ENCODE data around the gene GALNT12. TPM values are rescaled to one million over a fixed set of nuclear protein-coding genes. Genes with fewer than 3 reads are reported as not detected.

GALNT12 gene
- total RNA-seq, 1 donor from 2014 or later: 4.6 TPM

DNA sequence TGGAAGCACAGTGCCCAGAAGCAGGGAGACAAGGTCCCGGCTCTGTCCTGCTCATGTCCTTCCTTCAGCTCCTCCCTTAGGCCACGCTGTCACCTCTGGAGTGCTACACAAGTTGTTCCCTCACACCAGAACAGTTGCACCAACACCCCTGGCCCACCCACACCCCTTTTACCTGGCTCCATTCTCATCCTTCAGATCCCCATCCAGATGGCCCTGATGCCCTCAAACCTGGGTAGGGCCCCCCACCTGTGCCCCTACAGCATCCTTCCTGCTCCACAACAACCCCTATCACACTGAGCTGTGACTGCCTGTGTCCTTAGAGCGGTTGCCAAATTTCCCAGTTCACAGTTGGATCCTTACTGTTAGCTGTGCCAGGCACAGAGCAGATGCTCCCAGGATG, 40.3 kb upstream of the GALNT12 start:
- Mint-ChIP-seq H3K9me3 (no peaks in the 10 kb centered on the region), H3K4me3 (no peak overlapping the region), H3K36me3 (ENCODE audit: low read depth) (peaks cover 36% of the 10 kb centered on the region), H3K4me1 (no peaks in the 10 kb centered on the region), H3K27me3 (ENCODE audit: low read depth) (no peaks in the 10 kb centered on the region), H3K27ac (ENCODE audit: unreplicated experiment) (no peak overlapping the region)
- no peak for DNase-seq (ENCODE audit: low read depth, low spot score)
- TF ChIP-seq, protein P1, sequence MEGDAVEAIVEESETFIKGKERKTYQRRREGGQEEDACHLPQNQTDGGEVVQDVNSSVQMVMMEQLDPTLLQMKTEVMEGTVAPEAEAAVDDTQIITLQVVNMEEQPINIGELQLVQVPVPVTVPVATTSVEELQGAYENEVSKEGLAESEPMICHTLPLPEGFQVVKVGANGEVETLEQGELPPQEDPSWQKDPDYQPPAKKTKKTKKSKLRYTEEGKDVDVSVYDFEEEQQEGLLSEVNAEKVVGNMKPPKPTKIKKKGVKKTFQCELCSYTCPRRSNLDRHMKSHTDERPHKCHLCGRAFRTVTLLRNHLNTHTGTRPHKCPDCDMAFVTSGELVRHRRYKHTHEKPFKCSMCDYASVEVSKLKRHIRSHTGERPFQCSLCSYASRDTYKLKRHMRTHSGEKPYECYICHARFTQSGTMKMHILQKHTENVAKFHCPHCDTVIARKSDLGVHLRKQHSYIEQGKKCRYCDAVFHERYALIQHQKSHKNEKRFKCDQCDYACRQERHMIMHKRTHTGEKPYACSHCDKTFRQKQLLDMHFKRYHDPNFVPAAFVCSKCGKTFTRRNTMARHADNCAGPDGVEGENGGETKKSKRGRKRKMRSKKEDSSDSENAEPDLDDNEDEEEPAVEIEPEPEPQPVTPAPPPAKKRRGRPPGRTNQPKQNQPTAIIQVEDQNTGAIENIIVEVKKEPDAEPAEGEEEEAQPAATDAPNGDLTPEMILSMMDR (conservative IDR thresholded peaks at IDR 0.05): no peak

- no peak overlapping the region for H3K4me3 Mint-ChIP-seq
- H3K27ac Mint-ChIP-seq (ENCODE audit: unreplicated experiment): no peak overlapping the region
- DNase-seq (ENCODE audit: low read depth, low spot score): no peak
- TF ChIP-seq, protein P1 (conservative IDR thresholded peaks at IDR 0.05): no peak
- peaks cover 32% of the 10 kb centered on the region for H3K36me3 Mint-ChIP-seq (ENCODE audit: low read depth)
- no peaks in the 10 kb centered on the region for H3K4me1 Mint-ChIP-seq
- no peaks in the 10 kb centered on the region for H3K9me3 Mint-ChIP-seq
- H3K27me3 Mint-ChIP-seq (ENCODE audit: low read depth): no peaks in the 10 kb centered on the region
These were observed 39.6 kb upstream of the GALNT12 start for GRCh38 chr9:98767915-98768314.

DNA sequence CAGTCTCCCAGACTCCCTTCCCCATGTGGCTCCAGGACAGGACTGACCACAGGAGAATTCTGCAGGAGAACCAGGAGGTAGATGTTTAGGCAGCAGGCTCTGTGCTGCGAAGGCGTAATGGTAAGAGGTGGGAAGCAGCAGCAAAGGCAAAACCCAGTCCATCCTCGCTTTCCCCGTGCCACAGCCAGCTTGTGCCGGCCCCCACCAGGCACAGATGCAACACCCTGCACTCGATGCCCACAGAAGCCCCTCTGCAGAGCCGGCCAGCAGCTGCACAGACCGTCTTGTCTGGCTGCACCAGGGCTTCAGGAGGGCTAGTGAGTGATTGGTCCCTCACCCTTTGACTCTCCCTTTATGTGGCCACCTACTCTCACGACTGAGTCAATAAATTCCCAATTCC, 39.1 kb upstream of the GALNT12 start:
- no peaks in the 10 kb centered on the region for H3K27me3 Mint-ChIP-seq (ENCODE audit: low read depth)
- no peak overlapping the region for H3K27ac Mint-ChIP-seq (ENCODE audit: unreplicated experiment)
- H3K9me3 Mint-ChIP-seq: no peaks in the 10 kb centered on the region
- no peaks in the 10 kb centered on the region for H3K4me1 Mint-ChIP-seq
- TF ChIP-seq, protein P1 (conservative IDR thresholded peaks at IDR 0.05): no peak
- no peak overlapping the region for H3K4me3 Mint-ChIP-seq
- DNase-seq (ENCODE audit: low read depth, low spot score): no peak
- peaks cover 29% of the 10 kb centered on the region for H3K36me3 Mint-ChIP-seq (ENCODE audit: low read depth)

- peaks cover 19% of the 10 kb centered on the region for H3K36me3 Mint-ChIP-seq (ENCODE audit: low read depth)
- H3K27me3 Mint-ChIP-seq (ENCODE audit: low read depth): no peaks in the 10 kb centered on the region
- H3K9me3 Mint-ChIP-seq: no peaks in the 10 kb centered on the region
- H3K27ac Mint-ChIP-seq (ENCODE audit: unreplicated experiment): no peak overlapping the region
- H3K4me3 Mint-ChIP-seq: no peak overlapping the region
- TF ChIP-seq, protein P1 (conservative IDR thresholded peaks at IDR 0.05): no peak
- DNase-seq (ENCODE audit: low read depth, low spot score): no peak
- no peaks in the 10 kb centered on the region for H3K4me1 Mint-ChIP-seq
These were observed 36.8 kb upstream of the GALNT12 start for GRCh38 chr9:98770717-98771116.

DNA sequence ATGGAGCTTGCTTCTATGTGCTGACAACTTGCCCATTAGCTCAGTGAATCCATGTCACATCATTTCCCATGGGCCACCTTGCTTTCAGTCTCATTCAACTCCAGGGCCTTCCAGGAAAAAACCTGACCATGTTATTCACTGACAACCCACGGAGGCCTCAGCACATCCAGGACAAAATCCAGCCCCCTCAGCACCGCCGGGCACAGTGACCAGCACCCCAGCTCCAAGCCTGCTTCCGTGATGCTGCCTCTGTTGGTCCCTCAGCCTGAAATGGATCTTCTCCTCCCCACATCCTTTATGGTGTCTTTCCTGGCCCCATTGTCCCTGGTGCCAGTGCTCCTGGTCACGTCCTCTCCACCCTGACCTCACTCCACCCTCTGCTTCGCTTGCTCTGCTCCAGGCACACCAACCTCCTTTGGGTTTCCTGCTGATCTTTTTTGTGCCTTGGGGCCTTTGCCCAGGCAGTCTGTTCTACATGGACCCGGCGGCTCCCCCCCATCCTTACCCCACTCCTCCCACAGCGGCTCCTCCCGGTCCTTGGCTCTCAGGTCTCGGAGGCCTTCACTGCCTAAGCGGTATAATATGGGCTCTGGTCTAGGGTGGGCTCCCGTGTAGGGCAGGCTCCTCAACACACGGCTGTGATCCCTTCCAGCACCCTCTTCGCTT, 36.1 kb upstream of the GALNT12 start:
- TF ChIP-seq, protein P1 (conservative IDR thresholded peaks at IDR 0.05): no peak
- Mint-ChIP-seq H3K27me3 (ENCODE audit: low read depth) (no peaks in the 10 kb centered on the region), H3K4me3 (no peak overlapping the region), H3K27ac (ENCODE audit: unreplicated experiment) (no peak overlapping the region), H3K9me3 (no peaks in the 10 kb centered on the region), H3K4me1 (no peaks in the 10 kb centered on the region), H3K36me3 (ENCODE audit: low read depth) (peaks cover 17% of the 10 kb centered on the region)
- DNase-seq (ENCODE audit: low read depth, low spot score): no peak

Measured in neural crest cell (in vitro differentiated cells).